Rectal smooth muscle tissue (tissue), 1 donor: Measurements from ENCODE around the gene NMBR.
"Not testable (repeated sequence)": the region's sequence is repeated elsewhere in the genome, so short reads cannot be mapped to it uniquely, and the experiment has no call there.

Experiments used
- H3K27ac ChIP-seq: one replicate; pipeline ENCODE4 v1.7.0; 2013; ENCODE audit warnings: low read depth, low read length, inconsistent platforms
- H3K27me3 ChIP-seq: one replicate; pipeline ENCODE4 v1.7.0; 2013; ENCODE audit warnings: low read length; ENCODE audit not compliant: control insufficient read depth, insufficient read depth
- H3K36me3 ChIP-seq: one replicate; pipeline ENCODE4 v1.7.0; 2013; ENCODE audit warnings: low read length; ENCODE audit not compliant: control insufficient read depth, insufficient read depth
- H3K4me1 ChIP-seq: one replicate; pipeline ENCODE4 v1.7.0; 2013; ENCODE audit warnings: low read length; ENCODE audit not compliant: control insufficient read depth, insufficient read depth
- H3K4me3 ChIP-seq: one replicate; pipeline ENCODE4 v1.7.0; 2013; ENCODE audit warnings: low read length
- H3K9ac ChIP-seq: one replicate; pipeline ENCODE4 v1.7.0; 2013; ENCODE audit warnings: low read length

NMBR gene

DNA sequence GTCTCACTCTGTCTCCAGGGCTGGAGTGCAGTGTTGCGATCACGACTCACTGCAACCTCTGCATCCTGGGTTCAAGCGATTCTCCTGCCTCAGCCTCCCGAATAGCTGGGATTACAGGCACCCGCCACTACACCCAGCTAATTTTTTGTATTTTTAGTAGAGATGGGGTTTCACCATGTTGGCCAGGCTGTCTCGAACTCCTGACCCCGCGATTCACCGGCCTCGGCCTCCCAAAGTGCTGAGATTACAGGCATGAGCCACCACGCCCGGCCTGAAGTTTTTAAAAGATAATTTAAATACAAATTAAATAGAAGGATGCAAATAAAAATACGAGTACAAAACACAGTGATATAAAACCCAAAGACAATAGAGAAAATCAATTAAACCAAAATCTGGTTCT is 5.4 kb downstream of the NMBR start:
- H3K4me1 ChIP-seq, result not testable (repeated sequence)

DNA sequence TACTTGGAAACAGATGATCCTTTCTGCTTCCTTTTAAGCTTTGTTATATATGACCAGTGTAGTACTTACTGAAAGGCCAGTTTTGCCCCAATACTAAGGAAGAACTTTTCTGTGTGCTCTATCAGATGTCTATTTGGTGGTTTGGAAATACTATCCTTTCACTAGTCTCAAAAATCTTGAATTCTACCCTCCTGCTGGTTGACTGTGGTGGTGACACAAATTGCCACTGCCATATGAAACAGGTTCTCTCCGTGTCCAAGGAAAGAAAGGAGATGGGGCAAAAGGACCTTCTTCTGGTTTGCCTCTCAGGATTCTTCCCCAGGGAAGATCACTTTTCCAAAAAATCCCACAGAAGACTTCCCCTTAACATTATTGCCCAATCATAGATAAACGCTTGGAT is 8.0 kb downstream of the NMBR start:
- Histone ChIP-seq H3K4me1 (no peaks in the 10 kb centered on the region), H3K9ac (no peak overlapping the region), H3K4me3 (no peak overlapping the region), H3K27ac (no peak overlapping the region), H3K27me3 (no peaks in the 10 kb centered on the region), H3K36me3 (no peaks in the 10 kb centered on the region)

More for the DNA sequence above, 5.4 kb downstream of the NMBR start:
- H3K4me3 ChIP-seq, H3K9ac ChIP-seq, H3K27ac ChIP-seq, H3K36me3 ChIP-seq, H3K27me3 ChIP-seq: not testable (repeated sequence)

DNA sequence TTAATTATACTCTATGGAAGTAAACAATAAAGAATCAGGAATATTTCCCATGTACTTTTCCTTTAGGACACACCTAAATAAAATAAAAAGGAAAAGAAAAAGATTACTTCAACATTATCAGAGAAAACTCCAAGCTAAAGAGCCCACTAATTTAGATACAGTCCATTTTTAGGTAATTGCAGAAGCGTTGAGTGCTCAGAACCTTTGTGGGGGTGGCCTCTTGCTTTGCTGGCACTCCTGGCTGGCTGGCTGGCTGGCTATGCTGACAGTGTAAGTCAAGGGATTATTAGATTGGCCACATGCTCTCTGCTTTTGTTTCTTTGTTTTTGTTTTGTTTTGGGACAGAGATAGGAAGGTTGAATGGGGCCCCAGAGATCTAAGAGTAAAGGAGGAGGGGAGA is 14.3 kb downstream of the NMBR start, which contains the start of gene GJE1:
Gene GJE1, plus strand, starts transcription at position 301 of the 400 bp plus-strand sequence. CDS start 234 bp downstream, outside the sequence.
- Histone ChIP-seq H3K27me3 (no peaks in the 10 kb centered on the region), H3K4me1 (no peaks in the 10 kb centered on the region), H3K4me3 (no peak within 1 kb of the TSS)

DNA sequence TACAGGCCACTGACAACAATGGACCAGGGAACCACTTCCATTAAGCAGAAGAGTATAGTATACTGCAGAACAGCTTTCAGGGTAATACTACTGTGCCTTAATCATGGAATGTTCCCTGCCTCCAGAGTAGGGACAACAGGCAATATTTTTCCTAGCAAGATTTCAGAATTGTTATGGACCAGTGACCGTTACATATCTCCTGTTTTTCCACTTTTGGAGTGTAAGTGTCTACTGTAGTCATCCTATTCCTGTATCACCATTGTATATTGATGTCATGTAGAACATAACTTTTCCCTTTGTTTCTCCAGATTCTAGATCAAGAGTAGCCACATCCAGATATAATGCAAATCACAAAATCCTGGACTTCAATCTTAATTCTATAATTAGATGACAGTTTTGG is 16.1 kb downstream of the NMBR start:
- no peaks in the 10 kb centered on the region for H3K36me3 ChIP-seq
- H3K9ac ChIP-seq, result no peak overlapping the region
- H3K27me3 ChIP-seq, result no peaks in the 10 kb centered on the region
- no peak overlapping the region for H3K4me3 ChIP-seq
- H3K27ac ChIP-seq, result no peak overlapping the region
- H3K4me1 ChIP-seq, result no peaks in the 10 kb centered on the region

More for the DNA sequence above, 14.3 kb downstream of the NMBR start, which contains the start of gene GJE1:
- Histone ChIP-seq H3K9ac (no peak within 1 kb of the TSS), H3K36me3 (no peaks in the 10 kb centered on the region), H3K27ac (no peak within 1 kb of the TSS)

DNA sequence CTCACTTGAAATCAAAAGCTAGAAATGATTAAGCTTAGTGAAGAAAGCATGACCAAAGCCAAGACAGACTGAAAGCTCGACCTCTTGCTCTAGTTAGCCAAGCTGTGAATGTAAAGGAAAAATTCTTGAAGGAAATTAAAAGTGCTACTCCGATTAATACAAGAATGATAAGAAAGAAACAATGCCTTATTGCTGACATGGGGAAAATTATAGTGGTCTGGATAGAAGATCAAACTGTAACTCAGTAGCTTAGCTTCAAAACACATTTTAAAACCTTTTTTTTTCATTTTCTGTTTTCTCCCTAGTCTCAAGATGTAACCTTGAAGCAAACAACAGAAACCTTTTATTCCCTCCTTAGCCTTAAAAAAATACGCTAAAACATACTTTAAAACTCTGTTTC is 25.6 kb downstream of the NMBR start:
- H3K4me1 ChIP-seq, result no peaks in the 10 kb centered on the region
- no peaks in the 10 kb centered on the region for H3K36me3 ChIP-seq
- H3K9ac ChIP-seq, result no peak overlapping the region
- H3K4me3 ChIP-seq, result no peak overlapping the region
- H3K27me3 ChIP-seq, result no peaks in the 10 kb centered on the region
- no peak overlapping the region for H3K27ac ChIP-seq

DNA sequence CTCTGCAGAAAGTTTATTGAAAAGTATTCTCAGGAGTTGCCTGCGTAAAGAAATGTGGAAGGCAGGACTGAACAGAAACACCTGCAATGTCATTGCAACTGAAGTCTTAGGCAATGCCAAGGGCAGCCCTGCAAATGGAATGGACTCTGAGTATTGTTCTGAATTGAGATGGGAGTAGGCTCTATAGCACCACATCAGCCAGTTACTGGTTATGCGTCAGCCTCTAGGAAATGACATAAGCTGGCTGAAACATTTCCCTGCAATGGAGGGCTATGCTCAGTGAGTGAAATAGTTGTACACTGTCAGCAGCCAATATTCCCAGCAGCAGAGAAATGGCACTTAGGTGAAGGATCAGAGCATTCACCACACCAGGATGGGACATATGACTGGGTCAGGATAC is 28.0 kb downstream of the NMBR start:
- Histone ChIP-seq H3K4me3 (no peak overlapping the region), H3K4me1 (no peaks in the 10 kb centered on the region), H3K36me3 (no peaks in the 10 kb centered on the region), H3K9ac (no peak overlapping the region), H3K27me3 (no peaks in the 10 kb centered on the region), H3K27ac (no peak overlapping the region)

DNA sequence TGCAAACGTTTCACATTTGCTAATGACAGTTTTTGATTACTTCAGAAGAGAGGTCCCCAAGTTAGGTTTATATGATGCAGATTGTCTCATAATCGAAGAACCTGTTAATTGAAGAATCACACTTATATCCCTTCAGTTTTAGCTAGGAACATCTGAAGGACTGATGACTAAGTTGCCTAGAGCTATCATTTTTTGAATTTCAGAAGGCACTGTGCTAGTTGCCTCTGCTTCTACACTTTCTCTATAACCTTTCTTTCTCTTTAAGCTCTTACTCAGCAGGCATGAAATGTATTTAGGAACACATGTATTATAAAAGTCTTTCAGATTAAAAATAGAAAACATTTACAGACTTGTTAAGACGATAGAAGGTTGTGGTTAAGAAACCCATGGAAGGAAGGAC is 28.6 kb downstream of the NMBR start:
- Histone ChIP-seq H3K27ac (no peak overlapping the region), H3K4me1 (no peaks in the 10 kb centered on the region), H3K36me3 (no peaks in the 10 kb centered on the region), H3K27me3 (no peaks in the 10 kb centered on the region), H3K4me3 (no peak overlapping the region), H3K9ac (no peak overlapping the region)

DNA sequence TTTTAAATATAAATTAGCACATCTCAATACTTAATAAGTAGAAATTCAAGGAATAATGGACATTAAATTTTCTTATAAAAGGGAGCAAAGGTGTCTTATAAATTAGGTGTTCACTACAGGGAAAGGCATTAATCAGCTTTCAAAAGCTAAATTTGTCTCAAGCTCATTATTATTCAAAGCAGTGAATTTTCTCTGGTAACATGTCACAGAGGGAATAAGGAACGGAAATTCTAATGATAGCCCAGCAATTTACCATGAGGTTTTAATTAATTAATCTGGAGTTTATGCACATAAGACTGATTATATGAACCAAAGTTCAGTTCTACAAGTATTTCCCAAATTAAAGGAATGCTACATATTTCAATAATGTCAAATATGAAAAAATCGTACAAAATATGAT is 29.6 kb downstream of the NMBR start:
- no peaks in the 10 kb centered on the region for H3K27me3 ChIP-seq
- H3K9ac ChIP-seq, result no peak overlapping the region
- H3K27ac ChIP-seq, result no peak overlapping the region
- H3K36me3 ChIP-seq, result no peaks in the 10 kb centered on the region
- H3K4me3 ChIP-seq, result no peak overlapping the region
- H3K4me1 ChIP-seq, result no peaks in the 10 kb centered on the region

DNA sequence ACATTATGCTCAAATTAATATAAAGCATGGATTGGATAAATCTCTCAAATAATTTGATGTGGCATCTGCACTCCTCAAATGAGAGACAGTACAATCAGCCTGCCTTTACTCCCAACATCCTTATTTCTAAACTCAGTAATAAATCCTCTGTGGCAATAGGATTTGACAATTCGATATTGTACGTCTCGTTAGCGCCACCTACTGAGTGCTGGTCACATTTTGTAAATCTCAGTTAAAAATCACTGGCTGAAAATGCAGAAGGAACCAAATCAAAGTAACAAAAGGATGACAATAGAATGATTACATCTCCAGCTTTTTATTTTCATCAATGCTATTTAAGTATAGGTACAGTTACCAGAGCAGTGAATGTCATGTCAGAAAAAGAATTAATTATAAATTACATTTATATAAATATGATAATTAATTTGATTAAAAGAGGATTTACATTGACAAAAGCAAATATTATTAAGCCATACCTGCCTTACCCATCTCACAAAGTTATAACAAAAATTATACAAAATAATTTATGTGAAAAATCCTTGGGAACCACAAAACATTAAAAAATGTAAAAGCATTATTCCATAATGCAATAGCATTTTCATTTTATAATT is 34.4 kb downstream of the NMBR start:
- Histone ChIP-seq H3K36me3 (no peaks in the 10 kb centered on the region), H3K27ac (no peak overlapping the region), H3K4me1 (no peaks in the 10 kb centered on the region), H3K27me3 (no peaks in the 10 kb centered on the region), H3K9ac (no peak overlapping the region), H3K4me3 (no peak overlapping the region)

DNA sequence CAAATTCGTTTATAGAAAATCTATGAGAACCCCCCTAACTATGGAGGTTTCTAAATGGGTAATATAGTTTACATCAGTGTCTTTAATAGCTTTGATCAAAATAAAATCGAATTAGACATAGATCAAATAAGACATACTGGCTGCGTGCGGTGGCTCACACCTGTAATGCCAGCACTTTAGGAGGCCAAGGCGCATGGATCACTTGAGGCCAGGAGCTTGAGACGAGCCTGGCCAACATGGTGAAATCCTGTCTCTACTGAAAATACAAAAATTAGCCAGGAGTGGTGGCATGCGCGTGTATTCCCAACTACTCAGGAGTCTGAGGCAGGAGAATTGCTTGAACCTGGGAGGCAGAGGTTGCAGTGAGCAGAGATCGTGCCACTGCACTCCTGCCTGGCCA is 36.1 kb downstream of the NMBR start:
- not testable (repeated sequence) for H3K4me3 ChIP-seq, H3K27me3 ChIP-seq, H3K9ac ChIP-seq, H3K27ac ChIP-seq, H3K36me3 ChIP-seq, H3K4me1 ChIP-seq

DNA sequence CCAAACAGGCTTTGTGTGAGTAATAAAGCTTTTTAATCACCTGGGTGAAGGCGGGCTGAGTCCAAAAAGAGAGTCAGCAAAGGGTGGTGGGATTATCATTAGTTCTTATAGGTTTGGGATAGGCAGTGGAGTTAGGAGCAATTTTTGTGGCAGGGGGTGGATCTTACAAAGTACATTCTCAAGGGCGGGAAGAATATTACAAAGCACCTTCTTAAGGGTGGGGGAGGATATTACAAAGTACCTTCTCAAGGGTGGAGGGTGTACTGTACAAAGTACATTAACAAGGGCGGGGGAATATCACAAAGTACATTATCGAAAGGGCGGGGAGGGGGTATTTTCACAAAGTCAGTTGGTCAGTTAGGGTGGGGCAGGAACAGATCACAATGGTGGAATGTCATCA is 42.1 kb downstream of the NMBR start:
- not testable (repeated sequence) for H3K4me3 ChIP-seq, H3K36me3 ChIP-seq, H3K27ac ChIP-seq, H3K27me3 ChIP-seq, H3K4me1 ChIP-seq, H3K9ac ChIP-seq

DNA sequence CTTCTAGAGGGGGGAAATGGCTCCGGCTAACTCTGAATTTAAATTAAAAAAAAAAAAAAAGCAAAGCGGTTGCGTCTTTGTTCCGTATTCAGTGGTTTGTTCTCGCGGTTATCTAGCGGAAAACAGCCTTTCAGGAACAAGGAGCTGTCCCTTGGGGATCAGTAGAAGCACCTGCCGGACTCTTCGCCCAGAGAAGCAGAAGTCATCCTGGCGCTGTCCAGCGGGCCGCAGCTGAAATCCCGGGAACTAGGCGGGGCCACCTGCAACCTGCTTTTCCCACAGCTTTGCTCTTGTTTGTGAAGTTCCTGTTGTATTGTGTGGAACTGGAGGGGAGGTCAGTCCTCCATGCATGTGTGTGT is 58.1 kb downstream of the NMBR start:
- no peak overlapping the region for H3K27ac ChIP-seq
- H3K4me3 ChIP-seq, result no peak overlapping the region
- no peaks in the 10 kb centered on the region for H3K36me3 ChIP-seq
- H3K9ac ChIP-seq, result no peak overlapping the region
- H3K4me1 ChIP-seq, result no peaks in the 10 kb centered on the region
- H3K27me3 ChIP-seq, result peaks cover 7% of the 10 kb centered on the region

DNA sequence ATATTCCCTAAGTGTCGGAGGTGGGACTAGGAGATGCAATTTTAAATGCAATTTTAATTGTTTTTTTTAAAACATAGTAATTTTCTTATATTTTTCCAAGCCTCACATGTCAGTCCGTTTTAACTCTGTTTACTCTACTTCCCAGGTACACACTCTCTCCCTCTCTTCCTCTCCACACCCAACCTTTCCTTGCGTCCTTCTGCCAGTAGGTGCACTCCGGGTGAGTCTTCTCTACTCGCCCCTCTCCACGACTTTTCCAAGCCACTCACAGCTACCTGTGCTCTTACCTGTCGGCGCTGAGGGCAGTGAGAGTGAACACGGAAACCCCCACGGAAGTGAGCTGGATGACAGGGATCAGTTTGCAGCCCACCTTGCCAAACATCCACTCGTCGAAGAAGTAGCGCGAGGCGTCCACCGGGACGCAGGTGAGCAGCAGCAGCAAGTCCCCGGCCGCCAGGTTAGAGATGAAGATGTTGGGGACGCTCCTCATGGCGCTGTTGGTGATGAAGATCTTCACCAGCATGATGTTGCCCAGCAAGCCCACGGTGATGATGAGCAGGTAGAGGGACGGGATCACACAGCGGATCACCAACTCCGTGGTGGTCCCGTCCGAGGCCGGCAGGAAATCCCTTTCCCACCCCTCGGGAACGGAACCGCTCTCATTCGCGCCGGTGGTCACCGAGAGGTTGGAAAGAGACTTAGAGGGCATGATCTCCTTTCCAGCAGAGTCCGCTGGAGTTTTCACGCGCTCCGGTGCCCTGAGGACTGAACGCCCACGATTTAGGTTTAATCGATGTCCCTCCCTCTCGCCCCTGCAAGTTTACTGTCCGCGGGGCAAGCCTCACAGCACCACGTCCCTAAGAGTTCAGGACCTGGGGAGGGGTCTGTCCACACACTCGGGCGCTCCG is 58.7 kb downstream of the NMBR start:
- Histone ChIP-seq H3K36me3 (no peaks in the 10 kb centered on the region), H3K27ac (no peak overlapping the region), H3K4me3 (no peak overlapping the region), H3K4me1 (no peaks in the 10 kb centered on the region), H3K27me3 (peaks cover 7% of the 10 kb centered on the region), H3K9ac (no peak overlapping the region)
